ENCODE measurements around the gene TRDN.

TRDN gene

GRCh38 chr6:123168892-123169773 is 467.6 kb downstream of the TRDN start:
- DNase-seq (ENCODE audit: low read depth): no peak

- DNase-seq (ENCODE audit: low read depth): no peak
Measured at GRCh38 chr6:123168466-123168865, 468.3 kb downstream of the TRDN start.

Data from stimulated activated CD8-positive, alpha-beta memory T cell treated with anti-CD3 and anti-CD28 coated beads, Interleukin-12 subunit alpha, Interleukin-12 subunit beta, amount 100 ng/mL, for 4 hours (primary cell).